Coronary artery (tissue), 2 donors: Measurements from ENCODE around the gene ITGAX.

Source experiments
- DNase-seq: peaks from one replicate; pipeline ENCODE4 v3.0.0-alpha.2; 2017; ENCODE audit warnings: low spot score
- H3K27ac ChIP-seq, 2 donors: fragments of 200-600 bp; sonication (generic); one replicate each; pipeline ENCODE4 v1.5.1; 2016 to 2019
- H3K4me3 ChIP-seq: fragments of 200-600 bp; sonication (generic); 2 replicates; pipeline ENCODE4 v1.5.1; 2016; ENCODE audit warnings: mild to moderate bottlenecking, moderate library complexity
- TF ChIP-seq, protein P1 (sequence below): fragments of 200-600 bp; sonication (generic); IDR thresholded peaks from one replicate; pipeline ENCODE4 v1.5.1; 2019; ENCODE audit warnings: antibody characterized with exemption

The ITGAX gene

GRCh38 chr16:31376705-31377104 lies 21.7 kb downstream of the ITGAX start:
- no peak for DNase-seq
- Histone ChIP-seq H3K4me3 (no peak overlapping the region), H3K27ac (no peak overlapping the region)
- TF ChIP-seq, protein P1, sequence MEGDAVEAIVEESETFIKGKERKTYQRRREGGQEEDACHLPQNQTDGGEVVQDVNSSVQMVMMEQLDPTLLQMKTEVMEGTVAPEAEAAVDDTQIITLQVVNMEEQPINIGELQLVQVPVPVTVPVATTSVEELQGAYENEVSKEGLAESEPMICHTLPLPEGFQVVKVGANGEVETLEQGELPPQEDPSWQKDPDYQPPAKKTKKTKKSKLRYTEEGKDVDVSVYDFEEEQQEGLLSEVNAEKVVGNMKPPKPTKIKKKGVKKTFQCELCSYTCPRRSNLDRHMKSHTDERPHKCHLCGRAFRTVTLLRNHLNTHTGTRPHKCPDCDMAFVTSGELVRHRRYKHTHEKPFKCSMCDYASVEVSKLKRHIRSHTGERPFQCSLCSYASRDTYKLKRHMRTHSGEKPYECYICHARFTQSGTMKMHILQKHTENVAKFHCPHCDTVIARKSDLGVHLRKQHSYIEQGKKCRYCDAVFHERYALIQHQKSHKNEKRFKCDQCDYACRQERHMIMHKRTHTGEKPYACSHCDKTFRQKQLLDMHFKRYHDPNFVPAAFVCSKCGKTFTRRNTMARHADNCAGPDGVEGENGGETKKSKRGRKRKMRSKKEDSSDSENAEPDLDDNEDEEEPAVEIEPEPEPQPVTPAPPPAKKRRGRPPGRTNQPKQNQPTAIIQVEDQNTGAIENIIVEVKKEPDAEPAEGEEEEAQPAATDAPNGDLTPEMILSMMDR, result no peak

- no peak overlapping the region for H3K27ac ChIP-seq
- H3K4me3 ChIP-seq, result no peak overlapping the region
- no peak for DNase-seq
- TF ChIP-seq, protein P1, result no peak
Observed at GRCh38 chr16:31377210-31377903, 22.4 kb downstream of the ITGAX start.

DNA sequence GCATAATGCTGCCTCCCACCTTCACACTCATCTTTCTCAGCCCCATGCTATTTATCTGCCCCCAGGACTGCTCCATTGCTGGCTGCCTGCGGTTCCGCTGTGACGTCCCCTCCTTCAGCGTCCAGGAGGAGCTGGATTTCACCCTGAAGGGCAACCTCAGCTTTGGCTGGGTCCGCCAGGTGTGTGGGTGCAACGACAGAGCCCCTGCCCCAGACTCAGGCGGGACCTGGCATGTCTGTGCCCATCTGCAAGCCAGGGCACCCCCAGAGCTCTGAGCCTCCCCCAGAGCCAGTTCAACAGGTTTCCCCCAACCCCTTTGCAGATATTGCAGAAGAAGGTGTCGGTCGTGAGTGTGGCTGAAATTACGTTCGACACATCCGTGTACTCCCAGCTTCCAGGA lies 25.2 kb downstream of the ITGAX start:
- DNase-seq, result no peak
- Histone ChIP-seq H3K4me3 (no peak overlapping the region), H3K27ac (no peak overlapping the region)
- TF ChIP-seq, protein P1, result no peak

DNA sequence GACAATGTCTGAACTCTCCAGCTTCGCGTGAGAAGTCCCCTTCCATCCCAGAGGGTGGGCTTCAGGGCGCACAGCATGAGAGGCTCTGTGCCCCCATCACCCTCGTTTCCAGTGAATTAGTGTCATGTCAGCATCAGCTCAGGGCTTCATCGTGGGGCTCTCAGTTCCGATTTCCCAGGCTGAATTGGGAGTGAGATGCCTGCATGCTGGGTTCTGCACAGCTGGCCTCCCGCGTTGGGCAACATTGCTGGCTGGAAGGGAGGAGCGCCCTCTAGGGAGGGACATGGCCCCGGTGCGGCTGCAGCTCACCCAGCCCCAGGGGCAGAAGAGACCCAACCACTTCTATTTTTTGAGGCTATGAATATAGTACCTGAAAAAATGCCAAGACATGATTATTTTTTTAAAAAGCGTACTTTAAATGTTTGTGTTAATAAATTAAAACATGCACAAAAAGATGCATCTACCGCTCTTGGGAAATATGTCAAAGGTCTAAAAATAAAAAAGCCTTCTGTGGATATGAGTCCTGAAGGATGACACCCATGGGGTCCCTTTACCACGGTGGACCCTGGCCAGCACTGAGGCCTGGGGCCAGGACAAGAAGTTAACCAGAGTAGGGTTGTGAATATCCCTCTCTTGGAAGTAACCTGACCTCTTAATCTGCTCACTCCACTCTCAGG lies 27.6 kb downstream of the ITGAX start:
- DNase-seq, result no peak
- H3K27ac ChIP-seq, result no peak overlapping the region

DNA sequence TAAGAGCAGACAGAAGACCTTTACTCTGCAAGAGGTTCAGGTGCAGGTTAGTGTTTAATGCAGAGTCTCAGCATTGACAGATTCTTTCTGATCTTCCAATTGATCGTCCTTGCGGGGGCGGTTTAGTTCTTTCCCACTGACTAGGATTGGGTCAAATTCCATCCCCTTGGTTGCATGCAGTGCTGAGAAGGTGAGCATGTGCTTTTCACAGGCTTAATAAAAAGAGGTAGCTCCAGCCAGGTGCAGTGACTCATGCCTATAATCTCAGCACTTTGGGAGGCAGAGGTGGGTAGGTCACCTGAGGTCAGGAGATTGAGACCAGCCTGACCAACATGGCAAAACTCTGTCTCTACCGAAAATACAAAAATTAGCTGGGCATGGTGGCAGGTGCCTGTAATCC lies 30.7 kb downstream of the ITGAX start:
- Histone ChIP-seq H3K4me3 (no peak overlapping the region), H3K27ac (no peak overlapping the region)
- no peak for DNase-seq
- TF ChIP-seq, protein P1, result no peak

More for the DNA sequence above, 27.6 kb downstream of the ITGAX start:
- TF ChIP-seq, protein P1, result no peak
- H3K4me3 ChIP-seq, result no peak overlapping the region

GRCh38 chr16:31386157-31386984 lies 31.4 kb downstream of the ITGAX start:
- Histone ChIP-seq H3K27ac (no peak overlapping the region), H3K4me3 (no peak overlapping the region)
- no peak for DNase-seq
- TF ChIP-seq, protein P1, result no peak
